Colonic mucosa (tissue), 4 donors: ENCODE results near the gene CYP51A1. TPM values are rescaled to one million over a fixed set of nuclear protein-coding genes. Genes with fewer than 3 reads are reported as not detected.

Experiments used
- DNase-seq: peaks from one replicate; pipeline ENCODE4 v3.0.0-alpha.2; 2020
- H3K27ac ChIP-seq: fragments of 200-600 bp; one replicate; pipeline ENCODE4 v1.8.0; 2021
- H3K27me3 ChIP-seq: fragments of 200-600 bp; one replicate; pipeline ENCODE4 v1.8.0; 2021
- H3K36me3 ChIP-seq: fragments of 200-600 bp; one replicate; pipeline ENCODE4 v1.8.0; 2021
- H3K4me1 ChIP-seq: fragments of 200-600 bp; one replicate; pipeline ENCODE4 v1.8.0; 2021; ENCODE audit warnings: mild to moderate bottlenecking
- H3K4me3 ChIP-seq: fragments of 200-600 bp; one replicate; pipeline ENCODE4 v1.8.0; 2021
- H3K9ac ChIP-seq, 2 donors: one replicate each; pipeline ENCODE4 v1.7.0; 2013; ENCODE audit warnings: control low read depth in 2 of 2, low read depth in 2 of 2, low read length in 2 of 2
- H3K9me3 ChIP-seq: fragments of 200-600 bp; one replicate; pipeline ENCODE4 v1.8.0; 2021
- CTCF ChIP-seq: fragments of 200-600 bp; IDR thresholded peaks from one replicate; pipeline ENCODE4 v1.8.0; 2022; ENCODE audit warnings: antibody characterized with exemption, mild to moderate bottlenecking
- intact Hi-C: fragments of 100-400 bp; cut with DNase I; formaldehyde crosslinking; loops from one replicate; pipeline ENCODE4 v1.14.1; 2022
- total RNA-seq, 2 donors: library from RNA; stranded (reverse); fragmentation: NEBNext Ultra II Directional in 1 of 2; extraction: Animal tissue kit (Norgen Biotek cat#: 25700) in 1 of 2; gene quantifications; one replicate each; pipeline ENCODE4 v1.2.1, GENCODE V29; 2021
- donor health status: healthy.
- donor health status: DM: no; HTN: no; CAD: no.
- donor health status: DM: no; HTN: no; CAD: no.

Gene CYP51A1
- total RNA-seq, 2 donors from 2014 or later = 125 to 322 TPM

DNA sequence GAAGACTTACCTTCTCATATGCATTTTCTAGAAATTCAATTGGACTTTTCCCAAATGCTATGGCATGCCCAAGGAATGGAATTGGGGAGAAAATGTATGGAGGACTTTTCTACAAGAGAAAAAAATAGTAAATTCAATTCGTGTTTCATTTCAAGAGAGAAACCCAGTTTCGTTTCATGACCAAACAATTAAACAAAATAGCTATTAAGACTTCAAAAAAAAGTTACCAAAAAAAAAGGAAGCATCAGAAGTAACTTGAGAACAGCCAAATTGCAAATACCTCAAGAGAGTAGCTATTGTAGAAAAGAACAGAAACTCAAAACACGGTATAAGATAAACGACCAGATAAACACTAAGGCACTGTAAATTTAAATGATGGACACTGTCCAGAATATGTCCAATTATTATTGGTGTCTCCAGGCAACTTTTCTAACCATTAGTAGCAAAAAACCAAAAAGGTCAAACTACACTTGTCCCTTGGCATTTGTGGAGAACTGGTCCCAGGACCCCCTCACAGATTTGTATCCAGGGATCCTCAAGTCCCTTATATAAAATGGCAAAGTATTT lies 2.4 kb downstream of the CYP51A1 start:
- H3K9ac ChIP-seq = no peak overlapping the region
- no peak for TF ChIP-seq CTCF
- H3K9me3 ChIP-seq = no peaks in the 10 kb centered on the region
- DNase-seq = no peak
- H3K27ac ChIP-seq = no peak overlapping the region
- no peak overlapping the region for H3K4me3 ChIP-seq
- H3K27me3 ChIP-seq = no peaks in the 10 kb centered on the region
- no peaks in the 10 kb centered on the region for H3K4me1 ChIP-seq
- intact Hi-C loops = loop anchor here (5.0 kb wide), 1 partner anchor 315 kb away; the partner anchor contains the start of gene GATAD1
- no peaks in the 10 kb centered on the region for H3K36me3 ChIP-seq

DNA sequence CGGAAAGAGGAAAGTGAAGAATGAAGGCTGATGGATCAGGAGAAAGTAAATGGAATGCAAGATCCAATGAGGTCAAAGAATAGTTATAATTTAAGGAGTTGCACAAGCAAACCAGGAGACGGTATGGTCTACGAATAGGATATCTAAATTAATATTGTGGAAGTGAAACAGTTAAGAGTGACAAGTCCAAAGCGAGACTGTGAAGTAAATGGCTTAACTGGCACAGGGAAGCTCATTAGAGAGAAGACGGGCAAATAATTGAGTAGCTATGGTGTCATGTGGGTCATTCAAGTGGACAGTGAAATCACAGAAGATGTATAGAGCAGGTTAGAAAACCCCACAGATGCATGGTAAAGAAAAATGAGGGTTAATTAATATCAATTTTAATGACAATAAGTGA lies 3.2 kb downstream of the CYP51A1 start:
- intact Hi-C loops = loop anchor here (5.0 kb wide), 1 partner anchor 316 kb away; the partner anchor contains the start of gene GATAD1
- no peaks in the 10 kb centered on the region for H3K9me3 ChIP-seq
- H3K4me1 ChIP-seq = no peaks in the 10 kb centered on the region
- no peak overlapping the region for H3K27ac ChIP-seq
- no peak for TF ChIP-seq CTCF
- DNase-seq = no peak
- H3K27me3 ChIP-seq = no peaks in the 10 kb centered on the region
- H3K9ac ChIP-seq = no peak overlapping the region
- no peak overlapping the region for H3K4me3 ChIP-seq
- no peaks in the 10 kb centered on the region for H3K36me3 ChIP-seq

- intact Hi-C loops = no loop called here
- Histone ChIP-seq H3K27ac (no peak overlapping the region), H3K36me3 (no peaks in the 10 kb centered on the region), H3K27me3 (no peaks in the 10 kb centered on the region), H3K4me1 (no peaks in the 10 kb centered on the region), H3K9me3 (no peaks in the 10 kb centered on the region), H3K4me3 (no peak overlapping the region), H3K9ac (no peak overlapping the region)
- no peak for DNase-seq
- TF ChIP-seq CTCF = no peak
These were observed 12.6 kb downstream of the CYP51A1 start for GRCh38 chr7:92121681-92122080.

DNA sequence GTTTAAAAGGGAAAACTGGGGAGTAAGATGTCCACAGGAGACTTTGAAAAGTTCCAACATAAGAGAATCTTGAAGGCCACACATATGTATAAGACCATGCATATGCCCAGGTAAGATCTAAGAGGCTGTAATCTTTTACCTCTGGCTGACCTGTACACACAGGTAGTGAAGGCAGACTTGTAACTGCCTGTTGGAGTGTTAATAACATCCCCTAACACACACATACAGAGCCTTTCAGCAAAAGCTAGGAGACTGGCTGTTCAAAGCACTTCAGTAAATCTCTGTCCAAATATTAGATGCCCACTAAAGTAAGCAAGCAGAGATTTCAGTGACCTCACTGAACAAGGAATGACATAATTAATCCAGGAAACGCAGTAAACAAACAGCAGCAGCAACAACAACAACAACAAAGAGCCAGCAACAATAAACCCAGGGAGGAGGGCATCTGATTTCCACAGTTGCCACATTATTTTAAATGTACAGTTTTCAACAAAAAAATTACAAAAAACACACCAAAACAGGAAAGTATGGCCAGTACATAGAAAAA lies 15.0 kb downstream of the CYP51A1 start:
- Histone ChIP-seq H3K36me3 (no peaks in the 10 kb centered on the region), H3K9me3 (no peaks in the 10 kb centered on the region), H3K4me1 (no peaks in the 10 kb centered on the region), H3K9ac (no peak overlapping the region), H3K4me3 (no peak overlapping the region), H3K27me3 (no peaks in the 10 kb centered on the region), H3K27ac (no peak overlapping the region)
- TF ChIP-seq CTCF = no peak
- intact Hi-C loops = no loop called here
- DNase-seq = no peak

DNA sequence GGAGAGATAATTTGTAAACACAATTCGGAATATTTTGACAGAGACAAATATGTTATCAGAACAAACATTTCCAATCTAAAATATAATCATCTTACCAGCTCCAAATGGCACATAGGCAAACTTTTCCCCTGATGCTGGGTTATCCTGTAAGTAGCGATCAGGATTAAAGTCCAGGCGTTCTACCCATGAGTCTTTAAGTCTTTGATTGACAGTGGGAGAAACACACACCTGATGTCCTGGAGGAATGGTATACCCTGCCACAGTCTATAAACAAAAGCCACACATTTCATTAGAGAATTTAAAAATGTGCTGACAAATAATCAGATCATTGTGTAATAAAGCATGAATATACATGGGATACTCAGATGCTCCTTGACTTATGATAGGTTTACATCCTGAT lies 17.3 kb downstream of the CYP51A1 start:
- no peak for TF ChIP-seq CTCF
- intact Hi-C loops = no loop called here

More for the DNA sequence above, 17.3 kb downstream of the CYP51A1 start:
- Histone ChIP-seq H3K4me3 (no peak overlapping the region), H3K9ac (no peak overlapping the region), H3K27ac (no peak overlapping the region), H3K4me1 (no peaks in the 10 kb centered on the region), H3K9me3 (no peaks in the 10 kb centered on the region), H3K36me3 (no peaks in the 10 kb centered on the region), H3K27me3 (no peaks in the 10 kb centered on the region)
- no peak for DNase-seq
